IMR-90 (cell line): ENCODE results near the gene PF4V1. TPM values are rescaled to one million over a fixed set of nuclear protein-coding genes. Genes with fewer than 3 reads are reported as not detected.

Experiments
- ATAC-seq: fragments of 200-7000 bp; cut with Tn5 transposase; 2 replicates; pipeline ENCODE4 v1.9.1; 2020; ENCODE audit warnings: low read depth, mild to moderate bottlenecking, moderate library complexity
- BruUV-seq: library from RNA; stranded (reverse); fragments of 400-500 nt; replicated peaks from 2 replicates; lab custom pipeline; 2021; lab: Mats Ljungman, UMichigan
- CTCF ChIA-PET: fragments of 300-600 bp; formaldehyde crosslinking; extraction: SDS; loops from one replicate; lab custom pipeline; 2021; ENCODE audit warnings: antibody characterized with exemption; lab: Yijun Ruan, JAX
- POLR2A ChIA-PET: fragments of 300-600 bp; sonication (Branson Sonifier 250); formaldehyde crosslinking; loops from one replicate; lab custom pipeline; 2022; ENCODE audit warnings: antibody characterized with exemption; ENCODE audit not compliant: unreplicated experiment; lab: Charles Lee
- DNase-seq: peaks from one replicate; pipeline ENCODE4 v3.0.0; 2013
- H2AFZ ChIP-seq: replicated peaks from 2 replicates; pipeline ENCODE3; 2013; ENCODE audit warnings: low read length, mild to moderate bottlenecking; ENCODE audit not compliant: poor library complexity
- H2AK5ac ChIP-seq: 2 replicates; pipeline ENCODE4 v1.6.1; 2013; ENCODE audit warnings: low read depth, low read length, inconsistent platforms
- H2AK9ac ChIP-seq: replicated peaks from 2 replicates; pipeline ENCODE3; 2013; ENCODE audit warnings: mild to moderate bottlenecking, low read depth, low read length, moderate library complexity; ENCODE audit not compliant: poor library complexity
- H2BK120ac ChIP-seq: 2 replicates; pipeline ENCODE4 v1.6.1; 2013; ENCODE audit warnings: low read depth, low read length, inconsistent platforms
- H2BK15ac ChIP-seq: 3 replicates; pipeline ENCODE4 v1.6.1; 2013; ENCODE audit warnings: low read depth, low read length, inconsistent platforms
- H2BK20ac ChIP-seq: 2 replicates; pipeline ENCODE4 v1.6.1; 2013; ENCODE audit warnings: low read depth, mild to moderate bottlenecking, inconsistent platforms, low read length, moderate library complexity
- H2BK5ac ChIP-seq: 2 replicates; pipeline ENCODE4 v1.6.1; 2013; ENCODE audit warnings: mild to moderate bottlenecking, low read depth, low read length, inconsistent platforms; ENCODE audit not compliant: poor library complexity, severe bottlenecking
- H3K14ac ChIP-seq: replicated peaks from 2 replicates; pipeline ENCODE4 v1.6.1; 2013; ENCODE audit warnings: low read depth, low read length, inconsistent platforms
- H3K18ac ChIP-seq: 2 replicates; pipeline ENCODE4 v1.6.1; 2013; ENCODE audit warnings: low read depth, low read length, control low read depth
- H3K23ac ChIP-seq: 2 replicates; pipeline ENCODE4 v1.6.1; 2013; ENCODE audit warnings: low read depth, low read length, inconsistent platforms
- H3K27ac ChIP-seq: 2 replicates; pipeline ENCODE4 v1.5.1; 2013; ENCODE audit warnings: mild to moderate bottlenecking, control low read depth, low read length; ENCODE audit not compliant: insufficient read depth
- H3K27me3 ChIP-seq: 2 replicates; pipeline ENCODE4 v1.6.1; 2013; ENCODE audit warnings: low read length; ENCODE audit not compliant: control insufficient read depth, insufficient read depth
- H3K36me3 ChIP-seq: 2 replicates; pipeline ENCODE4 v1.6.1; 2013; ENCODE audit warnings: low read length, mixed read lengths; ENCODE audit not compliant: control insufficient read depth, insufficient read depth
- H3K4ac ChIP-seq: 2 replicates; pipeline ENCODE4 v1.6.1; 2013; ENCODE audit warnings: low read depth, low read length, inconsistent platforms
- H3K4me1 ChIP-seq: 2 replicates; pipeline ENCODE4 v1.6.1; 2013; ENCODE audit warnings: low read length, mixed read lengths; ENCODE audit not compliant: control insufficient read depth, insufficient read depth
- H3K4me2 ChIP-seq: 2 replicates; pipeline ENCODE4 v1.6.1; 2013; ENCODE audit warnings: low read depth, mild to moderate bottlenecking, control low read depth, low read length, moderate library complexity
- H3K4me3 ChIP-seq: 2 replicates; pipeline ENCODE4 v1.5.1; 2013; ENCODE audit warnings: low read depth, mild to moderate bottlenecking, control low read depth, low read length, moderate library complexity; ENCODE audit not compliant: insufficient read depth
- H3K56ac ChIP-seq: 2 replicates; pipeline ENCODE4 v1.6.1; 2013; ENCODE audit warnings: low read length, inconsistent platforms; ENCODE audit not compliant: insufficient read depth; ENCODE audit errors: extremely low read depth
- H3K79me1 ChIP-seq, 2 experiments: 2 replicates each; pipeline ENCODE4 v1.6.1; 2013; ENCODE audit warnings: low read length in 2 of 2, inconsistent platforms in 1 of 2, low read depth in 1 of 2
- H3K9ac ChIP-seq: 2 replicates; pipeline ENCODE4 v1.6.1; 2013; ENCODE audit warnings: low read depth, low read length, control low read depth
- H3K9me1 ChIP-seq: 2 replicates; pipeline ENCODE4 v1.6.1; 2013; ENCODE audit warnings: low read length, inconsistent platforms; ENCODE audit not compliant: insufficient read depth
- H3K9me3 ChIP-seq: 2 replicates; pipeline ENCODE4 v1.6.1; 2013; ENCODE audit warnings: low read length; ENCODE audit not compliant: control insufficient read depth, insufficient read depth
- H4K20me1 ChIP-seq: 2 replicates; pipeline ENCODE4 v1.6.1; 2013; ENCODE audit warnings: low read length, inconsistent platforms; ENCODE audit not compliant: insufficient read depth
- H4K5ac ChIP-seq: 2 replicates; pipeline ENCODE4 v1.6.1; 2013; ENCODE audit warnings: mild to moderate bottlenecking, low read depth, low read length, control low read depth
- H4K8ac ChIP-seq, 2 experiments: 2 replicates each; pipeline ENCODE4 v1.6.1; 2013; ENCODE audit warnings: low read depth in 2 of 2, low read length in 2 of 2, control low read depth in 1 of 2, inconsistent platforms in 1 of 2
- H4K91ac ChIP-seq: 2 replicates; pipeline ENCODE4 v1.6.1; 2013; ENCODE audit warnings: low read depth, low read length, inconsistent platforms; ENCODE audit not compliant: insufficient read depth
- BHLHE40 ChIP-seq: fragments of 150-350 bp; IDR thresholded peaks from 2 replicates; pipeline ENCODE4 v1.6.1; 2016; ENCODE audit warnings: mild to moderate bottlenecking, low read depth, low read length
- ELK1 ChIP-seq: fragments of 150-350 bp; IDR thresholded peaks from 2 replicates; pipeline ENCODE4 v1.6.1; 2016; ENCODE audit warnings: low read depth, mild to moderate bottlenecking, low read length, moderate library complexity, borderline replicate concordance
- MAFK ChIP-seq: IDR thresholded peaks from 2 replicates; pipeline ENCODE4 v1.6.1; 2012; ENCODE audit warnings: low read depth, low read length, improper control_type of control experiment
- MAZ ChIP-seq: IDR thresholded peaks from 2 replicates; pipeline ENCODE4 v1.6.1; 2012; ENCODE audit warnings: low read depth, mild to moderate bottlenecking, low read length, improper control_type of control experiment, moderate library complexity, borderline replicate concordance
- MXI1 ChIP-seq: IDR thresholded peaks from 2 replicates; pipeline ENCODE4 v1.6.1; 2012; ENCODE audit warnings: low read depth, mild to moderate bottlenecking, low read length, moderate library complexity, borderline replicate concordance
- NFE2L2 ChIP-seq: fragments of 150-350 bp; IDR thresholded peaks from 2 replicates; pipeline ENCODE4 v1.6.1; 2016; ENCODE audit warnings: low read depth, mild to moderate bottlenecking, low read length
- POLR2A ChIP-seq: IDR thresholded peaks from 2 replicates; pipeline ENCODE4 v1.6.1; 2012; ENCODE audit warnings: mild to moderate bottlenecking, low read depth, low read length
- RAD21 ChIP-seq: IDR thresholded peaks from 2 replicates; pipeline ENCODE4 v1.6.1; 2012; ENCODE audit warnings: low read length, improper control_type of control experiment
- RFX5 ChIP-seq: IDR thresholded peaks from 2 replicates; pipeline ENCODE4 v1.8.0; 2012; ENCODE audit warnings: low read depth, mild to moderate bottlenecking, low read length, moderate library complexity
- SMC3 ChIP-seq: fragments of 150-350 bp; IDR thresholded peaks from 2 replicates; pipeline ENCODE4 v1.6.1; 2016; ENCODE audit warnings: low read depth, mild to moderate bottlenecking, antibody characterized with exemption, low read length, moderate library complexity
- WGBS, 2 experiments: methylation state at CpG; one replicate each; pipeline versions ENCODE4 v1.1.5 to v1.1.7; 2013; ENCODE audit warnings: missing lambda C conversion rate in 2 of 2; ENCODE audit not compliant: insufficient read length in 1 of 2; ENCODE audit errors: extremely low coverage in 2 of 2; 5-methylcytosine and 5-hydroxymethylcytosine counted together
- dilution Hi-C: fragments of 300-500 bp; cut with HindIII; formaldehyde crosslinking; loops from one replicate; pipeline ENCODE4 v1.14.3; 2018; ENCODE audit warnings: low sequenced_read_pairs; ENCODE audit not compliant: unreplicated experiment
- in situ Hi-C: fragments of 300-500 bp; cut with MboI; formaldehyde crosslinking; loops from 3 replicates; pipeline ENCODE4 v1.14.3; 2019; ENCODE audit warnings: low sequenced_read_pairs, inconsistent platforms, mixed read lengths
- intact Hi-C: fragments of 100-400 bp; cut with micrococcal nuclease; formaldehyde crosslinking; loops from 2 replicates; pipeline ENCODE4 v1.10.0; 2022
- polyA plus RNA-seq, 3 experiments: library from polyadenylated mRNA; depleted of rRNA; stranded (reverse); fragments of >200 nt; gene quantifications; 2 replicates each; pipeline ENCODE4 v1.2.3, GENCODE V29; 2012; ENCODE audit warnings: low replicate concordance in 1 of 3
- total RNA-seq: library from RNA; depleted of rRNA; stranded (reverse); fragments of >200 nt; gene quantifications from 2 replicates; pipeline ENCODE4 v1.2.3, GENCODE V29; 2012

Gene PF4V1
- total and polyA plus RNA-seq, 2 of the 4 experiments (the other 2 are of a cell fraction), result not detected

- Histone ChIP-seq H3K79me1 (no peaks in the 10 kb centered on the region), H3K4me1 (0 out of 2 replicates have a peak, but pooled peaks cover 2% of the 10 kb centered on the region), H4K8ac (no peak overlapping the region), H3K9ac (no peak overlapping the region), H3K36me3 (no peaks in the 10 kb centered on the region), H3K9me1 (no peaks in the 10 kb centered on the region; the same call in 1 of the 2 replicates), H4K5ac (no peak overlapping the region), H2AFZ (no peak overlapping the region), H3K14ac (no peak overlapping the region), H2BK20ac (no peak overlapping the region), H2AK5ac (no peak overlapping the region), H4K91ac (no peak overlapping the region), H3K4me2 (no peak overlapping the region), H3K56ac (no peak overlapping the region), H3K9me3 (no peaks in the 10 kb centered on the region), H3K27ac (no peak overlapping the region), H3K18ac (no peak overlapping the region), H2BK15ac (no peak overlapping the region), H2BK5ac (no peak overlapping the region), H3K4me3 (no peak overlapping the region), H3K23ac (no peak overlapping the region), H2BK120ac (no peak overlapping the region), H3K27me3 (peaks cover 15% of the 10 kb centered on the region), H4K20me1 (no peaks in the 10 kb centered on the region), H2AK9ac (no peak overlapping the region), H3K4ac (no peak overlapping the region)
- dilution Hi-C loops (no loop called here), intact Hi-C loops (no loop called here), in situ Hi-C loops (no loop called here)
- POLR2A ChIA-PET, result no interaction called here
- WGBS, 2 experiments, result no CpG with 5 or more reads among the region's 5 CpGs
- BruUV-seq, result no TSS peak
- ATAC-seq, result no peak
- CTCF ChIA-PET, result interaction anchor here (0.5 kb wide), 1 partner anchor 9 kb away, joined by 4 read pairs; no protein-coding TSS in a partner anchor
- DNase-seq, result no peak
- no peak for TF ChIP-seq NFE2L2
- no peak for TF ChIP-seq SMC3
- no peak for TF ChIP-seq MXI1
- TF ChIP-seq MAZ, result no peak
- no peak for TF ChIP-seq MAFK
- TF ChIP-seq BHLHE40, result no peak
- TF ChIP-seq POLR2A, result no peak
- no peak for TF ChIP-seq RFX5
- no peak for TF ChIP-seq ELK1
- TF ChIP-seq RAD21, result no peak
These were observed 14.0 kb upstream of the PF4V1 start for GRCh38 chr4:73839071-73839470.
